GM19099 (cell line): ENCODE data around the gene CFAP92.

ENCODE experiments used
- POLR2A ChIP-seq: IDR thresholded peaks from 3 replicates; pipeline ENCODE4 v1.6.1; 2011; ENCODE audit warnings: low read depth; ENCODE audit not compliant: insufficient read length; ENCODE audit errors: extremely low read depth

CFAP92 gene

GRCh38 chr3:128993461-128994172 lies at the start of gene CFAP92:
Gene CFAP92, minus strand, starts transcription at chr3:128994076. Its CDS starts 772 bp downstream, at chr3:128993304.
- TF ChIP-seq POLR2A: no peak

GRCh38 chr3:129040579-129041300 lies 46.9 kb upstream of the CFAP92 start:
- no peak for TF ChIP-seq POLR2A

GRCh38 chr3:129040039-129040336 lies 46.1 kb upstream of the CFAP92 start:
- no peak for TF ChIP-seq POLR2A

- TF ChIP-seq POLR2A: no peak
These were observed 45.6 kb upstream of the CFAP92 start for GRCh38 chr3:129039271-129040038.

- no peak for TF ChIP-seq POLR2A
These were observed 44.4 kb upstream of the CFAP92 start for GRCh38 chr3:129038121-129038855.

GRCh38 chr3:129037093-129037419 lies 43.2 kb upstream of the CFAP92 start:
- no peak for TF ChIP-seq POLR2A

GRCh38 chr3:129036222-129037092 lies 42.6 kb upstream of the CFAP92 start:
- no peak for TF ChIP-seq POLR2A

- no peak for TF ChIP-seq POLR2A
These were observed 41.7 kb upstream of the CFAP92 start for GRCh38 chr3:129035360-129036221.

GRCh38 chr3:129034642-129035041 lies 40.8 kb upstream of the CFAP92 start:
- TF ChIP-seq POLR2A: no peak

- TF ChIP-seq POLR2A: no peak
These were observed 39.9 kb upstream of the CFAP92 start for GRCh38 chr3:129033633-129034321.

GRCh38 chr3:129033151-129033550 lies 39.3 kb upstream of the CFAP92 start:
- TF ChIP-seq POLR2A: no peak

GRCh38 chr3:129032716-129033115 lies 38.8 kb upstream of the CFAP92 start:
- TF ChIP-seq POLR2A: no peak

- TF ChIP-seq POLR2A: no peak
These were observed 37.8 kb upstream of the CFAP92 start for GRCh38 chr3:129031476-129032215.

GRCh38 chr3:129030611-129031010 lies 36.7 kb upstream of the CFAP92 start:
- no peak for TF ChIP-seq POLR2A
